Right lobe of liver (tissue), 6 donors: ENCODE results near the gene RAC2. TPM values are rescaled to one million over a fixed set of nuclear protein-coding genes. Genes with fewer than 3 reads are reported as not detected.
A peak's percentile ranks its signal among the peaks of the same experiment; 100 is the strongest.

ENCODE experiments used
- ATAC-seq, 4 donors: fragments of 200-7000 bp; cut with Tn5 transposase; one replicate each; pipeline ENCODE4 v1.9.1; 2020; ENCODE audit warnings: mild to moderate bottlenecking in 4 of 4, moderate library complexity in 4 of 4
- DNase-seq, 3 donors: peaks; one replicate each; pipeline ENCODE4 v3.0.0-alpha.2; 2020
- H3K27ac ChIP-seq, 3 donors: fragments of 200-600 bp; one replicate each; pipeline ENCODE4 v1.8.0; 2022
- H3K27me3 ChIP-seq, 2 donors: fragments of 200-600 bp; one replicate each; pipeline ENCODE4 v1.8.0; 2022
- H3K36me3 ChIP-seq, 4 donors: fragments of 200-600 bp; sonication (generic) in 1 of 4; one replicate each; pipeline versions ENCODE4 v1.5.1 to v1.8.0; 2017 to 2022; ENCODE audit warnings: control low read depth in 1 of 4
- H3K4me1 ChIP-seq, 4 donors: fragments of 200-600 bp; sonication (generic) in 1 of 4; one replicate each; pipeline versions ENCODE4 v1.5.1 to v1.8.0; 2017 to 2022; ENCODE audit warnings: control low read depth in 1 of 4
- H3K4me3 ChIP-seq, 3 donors: fragments of 200-600 bp; one replicate each; pipeline ENCODE4 v1.8.0; 2022
- H3K9me3 ChIP-seq, 4 donors: fragments of 200-600 bp; sonication (generic) in 1 of 4; one replicate each; pipeline versions ENCODE4 v1.5.1 to v1.8.0; 2017 to 2022; ENCODE audit warnings: control low read depth in 1 of 4
- POLR2A ChIP-seq: fragments of 450-650 bp; IDR thresholded peaks from one replicate; pipeline ENCODE4 v1.6.1; 2017; ENCODE audit warnings: antibody characterized with exemption, mild to moderate bottlenecking
- WGBS: methylation state at CpG from one replicate; pipeline ENCODE4 v1.1.6; 2018; ENCODE audit warnings: low coverage, low lambda C conversion rate; ENCODE audit not compliant: insufficient coverage; ENCODE audit errors: missing lambda C conversion rate; 5-methylcytosine and 5-hydroxymethylcytosine counted together
- intact Hi-C, 2 donors: fragments of 100-400 bp; cut with DNase I; formaldehyde crosslinking; loops; one replicate each; pipeline versions ENCODE4 v1.11.2 to v1.14.1; 2022
- total RNA-seq, 6 experiments: library from RNA; depleted of rRNA in 2 of 6; stranded (reverse); fragments of >200 nt in 2 of 6; fragmentation: NEBNext Ultra II Directional in 3 of 6; extraction: Animal tissue kit (Norgen Biotek cat#: 25700) in 3 of 6; gene quantifications; one replicate each; pipeline versions ENCODE4 v1.1.0 to v1.2.4, GENCODE V29; 2016 to 2023
- TF ChIP-seq, protein P1 (sequence below), 4 donors: fragments of 200-600 bp in 3 of 4; fragments of 450-650 bp in 1 of 4; IDR thresholded peaks; one replicate each; pipeline versions ENCODE4 v1.5.1 to v1.8.0; 2016 to 2022; ENCODE audit warnings: antibody characterized with exemption in 4 of 4, mild to moderate bottlenecking in 2 of 4
- donor health status: DM: no; HTN: yes; CAD: no.
- donor health status: DM: no; HTN: no; CAD: no.
- donor health status: DM: no; HTN: no; CAD: no.
- donor health status: DM: no; HTN: yes; CAD: no.
- donor health status: DM: no; HTN: yes; CAD: no.

Gene RAC2
- total RNA-seq, 6 experiments from 2014 or later: 3.4 to 12.9 (median 6.5) TPM

DNA sequence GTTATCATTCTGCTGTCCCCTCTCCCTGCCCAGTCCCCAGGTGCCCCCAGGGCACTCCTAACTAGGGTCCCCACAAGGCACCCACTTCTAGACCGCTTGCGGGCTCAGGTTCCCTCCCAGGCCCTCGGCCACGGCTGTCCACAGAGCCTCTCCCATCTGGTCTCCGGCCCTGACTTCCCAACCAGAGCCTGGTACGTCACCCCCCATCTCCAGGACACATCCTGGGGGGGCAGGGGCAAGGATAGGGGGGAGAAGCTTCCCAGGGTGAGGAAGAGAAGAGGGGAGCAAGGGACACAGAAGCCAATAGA, 32.2 kb downstream of the RAC2 start:
- TF ChIP-seq POLR2A: no peak
- TF ChIP-seq, protein P1, sequence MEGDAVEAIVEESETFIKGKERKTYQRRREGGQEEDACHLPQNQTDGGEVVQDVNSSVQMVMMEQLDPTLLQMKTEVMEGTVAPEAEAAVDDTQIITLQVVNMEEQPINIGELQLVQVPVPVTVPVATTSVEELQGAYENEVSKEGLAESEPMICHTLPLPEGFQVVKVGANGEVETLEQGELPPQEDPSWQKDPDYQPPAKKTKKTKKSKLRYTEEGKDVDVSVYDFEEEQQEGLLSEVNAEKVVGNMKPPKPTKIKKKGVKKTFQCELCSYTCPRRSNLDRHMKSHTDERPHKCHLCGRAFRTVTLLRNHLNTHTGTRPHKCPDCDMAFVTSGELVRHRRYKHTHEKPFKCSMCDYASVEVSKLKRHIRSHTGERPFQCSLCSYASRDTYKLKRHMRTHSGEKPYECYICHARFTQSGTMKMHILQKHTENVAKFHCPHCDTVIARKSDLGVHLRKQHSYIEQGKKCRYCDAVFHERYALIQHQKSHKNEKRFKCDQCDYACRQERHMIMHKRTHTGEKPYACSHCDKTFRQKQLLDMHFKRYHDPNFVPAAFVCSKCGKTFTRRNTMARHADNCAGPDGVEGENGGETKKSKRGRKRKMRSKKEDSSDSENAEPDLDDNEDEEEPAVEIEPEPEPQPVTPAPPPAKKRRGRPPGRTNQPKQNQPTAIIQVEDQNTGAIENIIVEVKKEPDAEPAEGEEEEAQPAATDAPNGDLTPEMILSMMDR (IDR thresholded peaks at IDR 0.05): no peak
- H3K27ac ChIP-seq: no peak overlapping the region
- WGBS: 87% methylated on average over 6 of the region's 6 CpGs
- no peaks in the 10 kb centered on the region for H3K27me3 ChIP-seq
- no peaks in the 10 kb centered on the region for H3K36me3 ChIP-seq
- DNase-seq (peak in 1 of 3 donors; percentile 7), ATAC-seq (no peak)
- H3K4me3 ChIP-seq: no peak overlapping the region
- intact Hi-C loops: no loop called here
- H3K9me3 ChIP-seq: no peaks in the 10 kb centered on the region
- H3K4me1 ChIP-seq: no peaks in the 10 kb centered on the region

DNA sequence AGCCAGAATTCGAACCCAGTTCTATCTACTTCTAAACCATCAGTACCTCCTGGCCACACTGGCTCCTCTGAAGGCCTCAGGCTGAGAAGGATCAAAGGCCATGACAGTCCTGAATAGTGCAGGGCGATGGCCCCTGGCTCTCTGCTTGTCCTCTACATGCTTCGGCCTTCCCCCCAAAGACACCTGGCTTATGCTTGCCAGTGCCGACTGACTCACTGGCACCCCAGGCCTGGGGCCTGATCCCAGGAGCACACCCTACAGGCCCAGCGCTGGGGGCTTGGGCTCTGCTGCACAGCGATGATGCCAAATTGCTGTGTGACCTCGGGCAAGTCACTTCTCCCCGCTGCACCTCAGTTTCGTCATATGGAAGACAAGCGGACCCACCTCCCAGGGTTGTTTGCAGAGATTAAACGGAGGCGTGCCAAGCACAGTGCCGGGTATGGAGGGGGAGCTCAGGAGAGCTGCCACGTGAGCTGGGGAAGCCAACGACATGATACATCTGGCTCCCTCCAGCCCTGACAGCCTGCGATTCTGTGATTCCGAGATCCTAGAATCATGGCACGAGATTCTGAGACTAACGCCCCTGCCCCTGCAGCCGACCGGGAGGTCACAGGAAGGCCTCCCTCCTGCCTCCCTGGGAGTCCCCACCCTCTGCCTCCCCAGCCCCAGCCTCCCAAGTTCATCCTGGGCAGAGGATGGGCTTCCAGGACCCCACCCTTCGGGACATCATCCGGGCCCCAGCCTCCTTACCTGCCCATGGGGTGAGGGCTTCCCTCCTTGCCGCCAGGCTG, 32.8 kb downstream of the RAC2 start:
- 60% methylated on average over 1 of the region's 24 CpGs for WGBS
- H3K27me3 ChIP-seq: no peaks in the 10 kb centered on the region
- no peaks in the 10 kb centered on the region for H3K9me3 ChIP-seq
- H3K36me3 ChIP-seq: no peaks in the 10 kb centered on the region
- DNase-seq: peak in 1 of 3 donors; percentile 6
- TF ChIP-seq, protein P1 (IDR thresholded peaks at IDR 0.05): no peak
- TF ChIP-seq POLR2A: no peak
- no peak for ATAC-seq
- H3K4me1 ChIP-seq: no peaks in the 10 kb centered on the region
- H3K4me3 ChIP-seq: no peak overlapping the region
- no peak overlapping the region for H3K27ac ChIP-seq
- intact Hi-C loops: no loop called here

DNA sequence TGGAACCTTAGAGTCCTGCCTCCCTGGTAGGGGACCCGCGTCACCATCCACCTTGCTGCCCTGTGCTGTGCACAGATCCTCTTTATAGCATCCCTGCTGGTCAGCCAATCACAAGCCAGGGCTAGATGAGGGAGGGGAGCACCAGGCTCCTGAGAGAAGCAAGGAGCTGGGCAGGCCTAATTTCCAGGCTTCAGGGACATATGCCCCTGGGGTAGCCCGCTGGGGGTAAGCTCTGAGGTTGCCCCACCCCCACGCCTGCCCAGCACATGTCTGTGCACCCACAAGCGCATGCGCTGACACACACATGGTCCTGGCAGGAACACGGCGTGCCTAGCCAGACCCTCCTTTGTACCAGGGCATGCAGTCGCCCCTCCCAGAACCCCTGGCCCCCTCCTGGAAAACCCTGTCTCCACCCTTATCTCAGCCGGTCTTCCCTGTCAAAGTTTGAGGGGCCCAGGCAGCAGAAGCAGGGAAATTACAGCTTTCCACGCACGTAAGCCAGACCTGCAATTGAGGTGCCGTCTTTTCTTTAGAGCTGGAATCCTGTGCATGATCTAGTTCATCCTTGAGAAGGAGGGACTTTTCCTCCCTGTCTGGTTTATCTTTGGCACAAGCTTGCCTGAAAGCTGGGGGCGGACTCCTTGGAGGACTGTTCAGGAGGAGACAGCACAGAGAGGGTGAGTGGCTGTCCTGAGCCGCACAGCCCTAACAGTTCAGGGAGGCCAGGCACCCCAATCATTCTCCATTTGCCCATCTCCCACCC, 33.8 kb downstream of the RAC2 start:
- 77% methylated on average over 5 of the region's 15 CpGs for WGBS
- Histone ChIP-seq H3K9me3 (no peaks in the 10 kb centered on the region), H3K36me3 (no peaks in the 10 kb centered on the region), H3K27me3 (no peaks in the 10 kb centered on the region), H3K27ac (no peak overlapping the region), H3K4me1 (no peaks in the 10 kb centered on the region), H3K4me3 (no peak overlapping the region)
- DNase-seq: peak in 2 of 3 donors; percentile 11 to 47
- TF ChIP-seq, protein P1 (IDR thresholded peaks at IDR 0.05): no peak
- no peak for TF ChIP-seq POLR2A
- intact Hi-C loops: no loop called here
- no peak for ATAC-seq

DNA sequence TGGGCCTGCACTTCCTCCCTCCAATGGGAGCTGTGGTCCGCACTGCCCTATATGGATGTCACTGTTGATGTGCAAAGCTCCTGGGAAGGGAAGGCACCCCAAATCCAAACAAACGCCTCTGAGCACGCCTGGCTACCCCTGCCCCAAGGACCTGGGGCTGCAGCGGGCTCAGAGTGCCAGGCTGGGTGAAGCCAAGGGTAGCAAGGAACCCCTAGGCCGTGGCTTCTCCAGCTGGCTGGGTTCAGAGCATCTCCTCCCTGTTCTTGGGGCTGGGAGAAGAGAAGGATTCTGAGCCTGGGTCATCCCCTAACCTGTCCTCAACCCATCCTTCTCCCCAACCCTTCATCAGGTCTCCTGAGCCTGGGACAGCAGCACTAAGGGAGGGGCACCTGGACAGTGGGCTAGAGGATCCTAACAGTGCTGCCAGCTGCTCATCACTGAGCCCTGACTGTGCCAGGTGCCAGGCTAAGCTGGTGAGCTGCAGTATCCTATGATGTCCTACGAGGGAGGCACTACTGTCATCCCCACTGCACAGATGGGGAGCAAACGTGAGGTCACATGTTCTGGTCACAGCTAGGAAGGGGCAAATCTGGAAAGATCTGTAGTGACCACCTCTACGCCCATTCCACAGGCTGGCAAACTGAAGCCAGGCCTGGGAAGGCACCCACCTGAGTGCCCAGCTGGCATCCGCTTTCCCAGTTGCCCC, 34.8 kb downstream of the RAC2 start:
- intact Hi-C loops: loop anchor here in 1 of 2 donors (10.0 kb wide), 1 partner anchor 144 kb away; no protein-coding TSS in a partner anchor
- H3K27me3 ChIP-seq: no peaks in the 10 kb centered on the region
- peak in 1 of 3 donors; percentile 8 for DNase-seq
- TF ChIP-seq POLR2A: no peak
- TF ChIP-seq, protein P1 (IDR thresholded peaks at IDR 0.05): no peak
- ATAC-seq: no peak
- no peak overlapping the region for H3K27ac ChIP-seq
- no peak overlapping the region for H3K4me3 ChIP-seq
- H3K9me3 ChIP-seq: no peaks in the 10 kb centered on the region
- no peaks in the 10 kb centered on the region for H3K36me3 ChIP-seq
- H3K4me1 ChIP-seq: no peaks in the 10 kb centered on the region
- 83% methylated on average over 2 of the region's 9 CpGs for WGBS
